SK-N-MC (cell line): ENCODE measurements around the gene RBM26.

ENCODE experiments used
- DNase-seq: peaks from one replicate; pipeline ENCODE4 v3.0.0-alpha.2; 2011; ENCODE audit warnings: low read depth, low spot score
- H3K27ac ChIP-seq: fragments of 200-600 bp; sonication (generic); 2 replicates; pipeline ENCODE4 v1.5.1; 2016; ENCODE audit warnings: mixed run types
- H3K36me3 ChIP-seq: fragments of 200-600 bp; sonication (generic); 2 replicates; pipeline ENCODE4 v1.6.1; 2017; ENCODE audit warnings: antibody characterized with exemption, low read length, mixed read lengths; ENCODE audit not compliant: insufficient read depth
- H3K4me3 ChIP-seq: fragments of 200-600 bp; sonication (generic); 2 replicates; pipeline ENCODE4 v1.5.1; 2016
- H3K9ac ChIP-seq: fragments of 200-600 bp; sonication (generic); 2 replicates; pipeline ENCODE4 v1.8.0; 2017; ENCODE audit warnings: mixed run types, mixed read lengths; ENCODE audit not compliant: insufficient read length
- H3K9me3 ChIP-seq: fragments of 200-600 bp; sonication (generic); 2 replicates; pipeline ENCODE4 v1.6.1; 2017; ENCODE audit warnings: low read depth, mild to moderate bottlenecking, antibody characterized with exemption, low read length, moderate library complexity, mixed read lengths
- EZH2 ChIP-seq: fragments of 200-600 bp; sonication (generic); IDR thresholded peaks from one replicate; pipeline ENCODE4 v1.6.1; 2017; ENCODE audit warnings: antibody characterized with exemption
- FOXP2 ChIP-seq: optimal IDR thresholded peaks from 2 replicates; pipeline ENCODE3; 2011; ENCODE audit warnings: mild to moderate bottlenecking, moderate library complexity; ENCODE audit not compliant: insufficient read depth; ENCODE audit errors: extremely low read length, control extremely low read depth
- POLR2AphosphoS5 ChIP-seq: IDR thresholded peaks from 2 replicates; pipeline ENCODE4 v1.6.1; 2012; ENCODE audit warnings: mild to moderate bottlenecking, low read depth, low read length, borderline replicate concordance

The RBM26 gene

DNA sequence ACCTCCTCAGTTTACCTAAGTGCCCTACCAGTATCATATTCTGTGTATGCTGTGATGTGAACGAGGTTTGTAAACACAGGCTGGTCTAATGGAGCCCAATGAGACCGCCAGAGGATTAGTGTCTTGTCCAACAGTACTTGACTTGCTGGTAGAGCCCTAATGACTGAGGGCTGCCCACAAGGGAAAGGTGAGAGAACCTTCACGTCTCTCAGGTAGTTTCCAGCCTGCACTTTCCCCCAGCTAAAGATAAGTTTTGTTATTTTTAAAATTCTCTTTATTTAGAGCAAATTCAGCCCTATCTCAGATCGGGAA is 498 bp upstream of the RBM26 start:
- TF ChIP-seq POLR2AphosphoS5 (no peak), FOXP2 (no peak), EZH2 (no peak)
- H3K4me3 ChIP-seq, result peak overlapping the region; percentile 96
- H3K9me3 ChIP-seq, result no peaks in the 10 kb centered on the region
- no peak for DNase-seq
- peaks cover 22% of the 10 kb centered on the region for H3K36me3 ChIP-seq
- peak overlapping the region; percentile 98 for H3K27ac ChIP-seq
- peak overlapping the region; percentile 99 for H3K9ac ChIP-seq

DNA sequence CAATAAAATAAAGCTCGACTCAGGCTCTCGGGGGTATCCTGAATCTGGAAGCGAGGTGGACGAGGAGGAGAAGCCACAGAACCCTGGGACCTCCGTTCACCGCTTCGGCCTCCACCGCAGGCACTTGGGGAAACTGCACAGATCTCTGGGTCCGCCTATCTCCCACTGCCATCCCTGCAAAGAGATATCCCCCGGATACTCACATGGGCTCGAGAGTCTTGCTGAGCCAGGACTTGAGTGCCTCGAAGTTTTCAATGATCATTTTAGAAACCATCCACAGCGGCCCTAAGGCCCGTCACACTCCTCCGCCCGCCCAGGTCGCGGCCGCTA is 589 bp downstream of the RBM26 start:
- Histone ChIP-seq H3K36me3 (peaks cover 33% of the 10 kb centered on the region), H3K9me3 (no peaks in the 10 kb centered on the region), H3K9ac (peak overlapping the region; percentile 99), H3K4me3 (peak overlapping the region; percentile 96), H3K27ac (peak overlapping the region; percentile 98)
- no peak for DNase-seq
- no peak for TF ChIP-seq POLR2AphosphoS5
- TF ChIP-seq FOXP2, result no peak
- TF ChIP-seq EZH2, result no peak

DNA sequence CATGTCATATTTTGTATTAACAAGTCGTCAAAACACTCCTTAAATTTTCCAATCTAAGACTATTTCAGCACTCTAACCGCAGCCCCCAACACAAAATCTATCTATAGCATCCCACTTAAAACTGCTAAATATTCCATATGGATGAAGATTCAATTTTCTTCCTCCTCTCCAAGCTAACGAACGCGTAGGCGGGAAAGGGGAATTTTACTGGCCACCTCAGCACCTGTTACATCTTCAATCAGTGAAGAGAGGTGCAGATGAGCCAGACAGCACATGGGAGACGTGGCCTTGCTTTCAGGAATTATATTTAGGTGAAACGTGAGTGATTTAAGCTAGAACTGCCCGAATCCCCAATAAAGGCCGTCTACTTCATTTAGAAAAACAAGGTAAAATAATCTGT is 1.1 kb downstream of the RBM26 start:
- H3K9ac ChIP-seq, result peak overlapping the region; percentile 99
- peak overlapping the region; percentile 96 for H3K4me3 ChIP-seq
- peaks cover 38% of the 10 kb centered on the region for H3K36me3 ChIP-seq
- 0 out of 2 replicates have a peak, but pooled peaks cover under 1% of the 10 kb centered on the region for H3K9me3 ChIP-seq
- no peak for DNase-seq
- H3K27ac ChIP-seq, result peak overlapping the region; percentile 98; the same call in 1 of the 2 replicates
- TF ChIP-seq EZH2 (no peak), POLR2AphosphoS5 (no peak), FOXP2 (no peak)

DNA sequence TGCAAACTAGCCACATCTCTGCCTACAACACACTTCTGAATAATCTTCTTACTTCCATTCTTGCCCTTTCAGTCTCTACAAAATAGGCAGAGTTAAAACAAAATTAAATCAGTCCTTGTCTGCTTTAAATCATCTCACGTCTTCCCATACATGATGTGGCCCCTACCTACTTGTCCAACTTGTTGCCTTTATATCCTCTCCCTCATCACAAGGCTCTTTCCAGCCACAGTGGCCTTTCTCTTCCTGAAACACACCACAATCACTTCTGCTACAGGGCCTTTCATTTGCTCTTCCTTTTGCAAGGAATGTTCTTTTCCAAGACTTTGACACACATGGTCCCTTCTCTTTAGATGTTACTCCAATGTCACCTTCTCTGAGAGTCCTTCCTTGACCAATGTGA is 1.7 kb downstream of the RBM26 start:
- no peak for TF ChIP-seq EZH2
- no peak for TF ChIP-seq FOXP2
- no peak for TF ChIP-seq POLR2AphosphoS5
- Histone ChIP-seq H3K4me3 (peak overlapping the region; percentile 96), H3K9me3 (0 out of 2 replicates have a peak, but pooled peaks cover 3% of the 10 kb centered on the region), H3K36me3 (peaks cover 44% of the 10 kb centered on the region), H3K27ac (no peak overlapping the region), H3K9ac (peak overlapping the region; percentile 99)
- DNase-seq, result no peak

DNA sequence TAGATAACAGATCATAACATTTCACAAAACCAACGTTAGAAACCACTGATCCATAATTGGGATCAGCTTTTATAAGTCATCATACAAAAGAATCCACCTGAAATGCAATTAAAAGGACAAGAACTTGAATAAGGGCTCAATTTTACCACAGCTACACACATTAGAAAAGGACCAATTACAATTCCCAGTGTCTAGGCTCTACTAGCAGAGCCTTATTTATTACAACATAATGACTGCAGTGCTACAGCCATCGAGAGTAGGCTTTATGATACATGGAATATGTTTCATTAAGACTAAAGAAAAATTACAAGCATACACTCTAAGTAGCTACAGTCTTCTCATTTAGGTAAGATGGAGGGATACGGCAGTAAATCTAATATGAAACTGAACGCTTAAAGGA is 2.9 kb downstream of the RBM26 start:
- Histone ChIP-seq H3K9me3 (peaks cover 10% of the 10 kb centered on the region), H3K9ac (peak overlapping the region; percentile 33), H3K36me3 (peaks cover 57% of the 10 kb centered on the region), H3K27ac (0 out of 2 replicates have a peak overlapping the region, but pooled peaks have one; percentile 26), H3K4me3 (peak overlapping the region; percentile 96)
- DNase-seq, result no peak
- TF ChIP-seq FOXP2, result no peak
- TF ChIP-seq EZH2, result no peak
- no peak for TF ChIP-seq POLR2AphosphoS5

DNA sequence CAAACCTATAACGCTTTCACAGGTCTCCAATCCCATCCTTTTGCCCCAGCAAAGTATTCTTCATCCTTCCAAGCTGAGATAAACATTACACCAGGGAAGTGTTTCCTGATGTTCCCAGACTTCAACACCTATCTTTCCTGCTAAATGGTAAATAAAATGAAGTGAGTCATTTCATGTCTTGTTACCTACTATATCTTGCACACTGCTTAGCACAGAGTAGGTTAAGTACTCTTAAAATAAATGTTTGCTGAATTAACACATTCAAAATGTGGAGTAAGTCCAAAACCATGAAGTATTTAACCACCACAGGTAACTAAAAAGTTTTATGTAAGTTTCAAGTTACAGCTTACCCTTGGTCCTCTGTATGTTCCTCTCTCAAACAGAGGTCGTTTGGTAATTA is 3.4 kb downstream of the RBM26 start:
- Histone ChIP-seq H3K27ac (peak overlapping the region; percentile 26; the same call in 1 of the 2 replicates), H3K9me3 (peaks cover 10% of the 10 kb centered on the region), H3K4me3 (peak overlapping the region; percentile 96), H3K9ac (no peak overlapping the region), H3K36me3 (peaks cover 61% of the 10 kb centered on the region)
- TF ChIP-seq POLR2AphosphoS5 (no peak), FOXP2 (no peak), EZH2 (no peak)
- no peak for DNase-seq

DNA sequence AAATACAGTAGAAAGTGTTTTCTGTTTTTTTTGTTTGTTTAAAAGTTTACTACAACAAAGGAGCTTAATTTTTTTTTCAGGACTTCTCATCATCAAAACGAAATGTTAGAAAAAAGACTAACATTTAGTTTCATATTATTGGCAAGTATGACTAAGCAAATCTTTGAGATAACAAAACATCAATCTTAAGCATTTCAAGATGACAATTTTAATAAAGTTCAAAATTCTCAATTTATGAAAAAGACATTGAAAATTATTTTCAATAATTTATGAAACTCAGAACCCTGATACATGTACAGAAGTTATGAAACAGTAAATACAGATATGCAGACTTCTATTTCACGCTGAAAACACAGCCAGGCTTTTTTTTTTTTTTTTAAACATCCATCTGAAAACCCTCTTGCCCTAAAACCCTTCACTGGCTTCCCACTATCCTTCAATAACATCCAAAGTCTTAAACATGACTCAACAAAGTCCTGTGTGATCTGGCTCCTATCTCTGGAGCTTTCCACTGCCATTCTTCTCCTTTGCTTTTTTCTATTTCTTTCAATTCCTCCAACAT is 3.9 kb downstream of the RBM26 start:
- peaks cover 66% of the 10 kb centered on the region for H3K36me3 ChIP-seq
- peaks cover 10% of the 10 kb centered on the region for H3K9me3 ChIP-seq
- H3K4me3 ChIP-seq, result peak overlapping the region; percentile 96; the same call in 1 of the 2 replicates
- no peak overlapping the region for H3K9ac ChIP-seq
- no peak for TF ChIP-seq POLR2AphosphoS5
- TF ChIP-seq EZH2, result no peak
- TF ChIP-seq FOXP2, result no peak
- peak overlapping the region; percentile 39; the same call in 1 of the 2 replicates for H3K27ac ChIP-seq
- DNase-seq, result no peak

DNA sequence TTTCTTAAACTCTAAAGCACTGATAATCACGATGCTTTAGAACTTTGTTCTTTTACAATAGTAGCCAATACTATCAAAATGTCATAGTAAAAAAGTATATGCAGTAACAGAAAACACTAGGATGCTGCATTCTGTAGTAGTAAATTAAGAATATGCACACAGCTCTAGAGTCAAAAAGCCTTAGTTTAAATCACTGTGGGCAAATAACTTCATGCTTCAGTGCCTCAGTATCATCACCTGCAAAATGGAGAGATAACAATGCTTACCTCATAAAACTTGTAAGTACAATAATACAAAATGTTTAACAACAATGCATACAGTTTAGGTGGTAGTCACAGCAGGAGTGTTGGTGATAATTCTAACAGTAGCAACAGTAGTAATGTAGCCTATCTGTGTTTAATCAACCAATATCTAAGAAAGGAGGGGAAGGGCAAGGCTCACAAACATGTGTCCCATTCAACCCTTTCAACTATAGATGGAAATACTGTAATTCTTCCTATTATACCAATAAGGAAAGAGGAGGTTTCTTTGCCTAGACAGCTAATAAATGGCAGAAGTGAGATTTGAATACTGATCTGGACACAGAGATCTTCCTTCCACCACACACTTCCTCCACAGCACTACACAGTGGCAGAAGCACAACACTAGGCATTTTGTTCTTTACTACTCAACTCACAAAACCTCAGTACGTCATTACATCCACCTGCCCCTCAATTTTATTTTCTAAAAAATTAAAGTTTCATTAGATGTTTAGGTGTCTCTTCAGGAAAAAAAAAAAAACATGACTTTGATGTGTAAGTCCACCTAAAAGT is 4.6 kb downstream of the RBM26 start:
- H3K9ac ChIP-seq, result no peak overlapping the region
- H3K9me3 ChIP-seq, result peaks cover 12% of the 10 kb centered on the region
- H3K4me3 ChIP-seq, result no peak overlapping the region
- peaks cover 73% of the 10 kb centered on the region for H3K36me3 ChIP-seq
- DNase-seq, result no peak
- 0 out of 2 replicates have a peak overlapping the region, but pooled peaks have one; percentile 39 for H3K27ac ChIP-seq
- TF ChIP-seq FOXP2, result no peak
- TF ChIP-seq POLR2AphosphoS5, result no peak
- no peak for TF ChIP-seq EZH2

DNA sequence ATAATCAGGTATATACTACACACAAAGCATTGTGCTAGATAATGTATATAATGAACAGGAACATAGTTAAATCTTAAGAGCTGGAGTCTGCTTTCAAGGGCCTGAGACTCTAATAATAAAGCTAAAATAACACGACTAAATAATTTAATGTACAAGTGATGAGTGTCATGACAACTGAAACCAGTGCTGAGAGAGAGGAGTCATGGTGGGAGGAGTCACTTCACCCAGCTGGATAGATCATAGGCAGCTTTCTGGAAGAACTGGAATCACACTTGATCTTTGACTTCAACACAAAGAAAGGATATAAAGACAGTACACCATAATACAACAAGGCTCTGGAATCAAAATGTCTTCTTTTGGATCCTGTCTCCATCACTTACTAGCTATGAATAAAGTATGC is 7.1 kb downstream of the RBM26 start:
- Histone ChIP-seq H3K9ac (no peak overlapping the region), H3K9me3 (peaks cover 35% of the 10 kb centered on the region), H3K27ac (no peak overlapping the region), H3K36me3 (peaks cover 99% of the 10 kb centered on the region), H3K4me3 (no peak overlapping the region)
- no peak for DNase-seq
- no peak for TF ChIP-seq POLR2AphosphoS5
- TF ChIP-seq FOXP2, result no peak
- no peak for TF ChIP-seq EZH2
